ENCODE data around the gene BMP2K.

The BMP2K gene

DNA sequence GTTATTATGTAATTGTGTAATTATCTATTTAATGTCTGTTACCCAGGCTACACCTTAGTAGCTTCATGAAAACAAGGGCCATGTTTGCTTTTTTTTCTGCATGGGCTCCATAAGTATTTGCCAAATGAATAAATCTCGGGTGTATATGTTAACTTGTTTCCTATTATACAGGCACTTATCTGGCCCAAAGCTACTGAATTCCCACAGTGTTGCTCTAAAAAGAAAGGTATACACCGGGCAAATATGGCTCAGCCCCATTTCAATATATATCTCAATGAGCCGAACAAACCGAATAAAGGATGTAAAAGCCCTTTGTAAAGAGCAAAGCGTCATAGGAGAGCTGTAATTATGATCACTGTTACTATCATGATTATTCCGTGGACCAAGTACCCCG lies 162.3 kb downstream of the BMP2K start:
- no peak for DNase-seq

DNA sequence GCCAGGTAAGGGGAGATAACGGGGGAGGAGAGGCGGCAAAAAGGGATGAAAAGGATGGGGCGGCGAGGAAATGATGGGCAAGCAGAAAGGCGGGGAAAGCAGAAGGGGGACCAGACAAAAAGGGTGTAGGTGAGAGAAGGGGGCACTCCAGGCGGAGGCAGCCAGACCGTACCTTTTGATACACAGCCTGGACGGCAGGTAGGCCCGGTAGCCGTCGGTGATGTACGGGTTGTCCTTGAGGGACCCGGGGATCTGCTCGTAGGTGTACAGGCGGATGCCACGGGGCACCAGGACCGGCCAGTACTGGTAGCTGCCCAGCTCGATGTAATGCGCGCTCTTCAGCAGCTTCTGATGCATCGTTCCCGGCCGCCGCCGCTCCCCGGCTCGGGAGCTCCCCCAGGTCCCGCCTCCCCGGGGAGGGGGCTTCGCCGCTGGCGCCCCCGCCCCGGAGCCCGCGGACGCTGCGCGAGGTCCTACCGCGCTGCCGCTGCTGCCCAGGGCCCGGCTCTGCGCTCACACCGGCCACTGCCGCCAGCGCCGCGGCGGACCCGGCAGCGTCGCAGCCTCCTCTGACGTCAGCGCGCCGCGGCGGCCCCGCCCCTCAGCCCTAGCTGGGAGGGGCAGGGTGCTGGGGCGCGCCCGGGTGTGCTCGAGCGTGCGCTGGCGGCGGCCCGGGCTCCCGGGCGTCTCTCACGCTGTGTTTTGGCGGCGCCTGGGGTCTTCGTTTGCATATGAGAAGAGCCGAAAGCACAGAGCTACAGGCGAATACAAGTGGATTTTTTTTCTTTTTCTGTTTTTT lies 162.9 kb downstream of the BMP2K start, which contains the start of gene PAQR3:
TSS of gene PAQR3 (minus strand) at position 571 of the 799 bp plus-strand sequence. CDS start at position 357, 214 bp downstream.
- peak; percentile 87 for DNase-seq

- DNase-seq, result no peak
Measured at GRCh38 chr4:78939667-78940008, 163.5 kb downstream of the BMP2K start.

DNA sequence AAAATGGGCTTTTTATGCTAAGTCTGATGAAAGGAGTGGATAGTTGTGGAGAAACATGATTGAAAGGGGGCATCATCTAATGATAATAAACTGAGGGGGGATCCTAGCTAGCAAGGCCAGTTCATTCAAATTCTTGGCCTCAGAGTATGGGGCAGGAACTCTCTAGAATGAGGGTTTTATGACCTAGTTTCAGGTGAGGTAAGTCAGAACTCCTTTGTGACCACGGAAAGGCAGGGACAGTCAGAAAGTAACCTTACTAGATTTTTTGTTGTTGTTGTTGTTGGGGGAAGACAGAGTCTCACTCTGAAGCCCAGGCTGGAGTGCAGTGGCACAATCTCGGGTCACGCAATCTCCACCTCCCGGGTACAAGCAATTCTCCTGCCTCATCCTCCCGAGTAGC lies 164.6 kb downstream of the BMP2K start:
- no peak for DNase-seq

- DNase-seq, result no peak
Measured at GRCh38 chr4:78944381-78944780, 168.2 kb downstream of the BMP2K start.

GRCh38 chr4:78945651-78946179 lies 169.6 kb downstream of the BMP2K start:
- DNase-seq, result no peak

- DNase-seq, result no peak
Measured at GRCh38 chr4:78949735-78950134, 173.6 kb downstream of the BMP2K start.

GRCh38 chr4:78951862-78952472 lies 175.8 kb downstream of the BMP2K start:
- peak; percentile 21 for DNase-seq

DNA sequence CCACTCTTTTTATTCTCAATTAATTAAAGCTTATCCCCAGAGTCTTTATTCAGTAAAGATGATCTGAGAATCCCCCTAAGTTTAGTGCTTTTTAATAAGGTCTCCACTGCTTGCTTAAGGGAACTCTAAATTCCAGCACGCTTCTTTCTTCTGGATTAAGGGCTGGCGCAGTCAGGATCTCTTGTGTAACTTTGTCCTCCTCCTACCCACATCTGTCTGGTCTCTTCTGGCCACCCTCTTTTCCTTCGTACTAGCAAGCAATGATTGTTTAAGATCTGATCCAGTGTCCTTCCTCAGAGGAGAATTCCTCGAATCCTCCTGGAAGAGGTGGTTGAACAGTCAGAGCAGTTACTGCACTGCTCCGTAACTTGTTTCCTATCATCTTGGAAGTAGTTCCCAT lies 177.1 kb downstream of the BMP2K start:
- DNase-seq, result no peak

DNA sequence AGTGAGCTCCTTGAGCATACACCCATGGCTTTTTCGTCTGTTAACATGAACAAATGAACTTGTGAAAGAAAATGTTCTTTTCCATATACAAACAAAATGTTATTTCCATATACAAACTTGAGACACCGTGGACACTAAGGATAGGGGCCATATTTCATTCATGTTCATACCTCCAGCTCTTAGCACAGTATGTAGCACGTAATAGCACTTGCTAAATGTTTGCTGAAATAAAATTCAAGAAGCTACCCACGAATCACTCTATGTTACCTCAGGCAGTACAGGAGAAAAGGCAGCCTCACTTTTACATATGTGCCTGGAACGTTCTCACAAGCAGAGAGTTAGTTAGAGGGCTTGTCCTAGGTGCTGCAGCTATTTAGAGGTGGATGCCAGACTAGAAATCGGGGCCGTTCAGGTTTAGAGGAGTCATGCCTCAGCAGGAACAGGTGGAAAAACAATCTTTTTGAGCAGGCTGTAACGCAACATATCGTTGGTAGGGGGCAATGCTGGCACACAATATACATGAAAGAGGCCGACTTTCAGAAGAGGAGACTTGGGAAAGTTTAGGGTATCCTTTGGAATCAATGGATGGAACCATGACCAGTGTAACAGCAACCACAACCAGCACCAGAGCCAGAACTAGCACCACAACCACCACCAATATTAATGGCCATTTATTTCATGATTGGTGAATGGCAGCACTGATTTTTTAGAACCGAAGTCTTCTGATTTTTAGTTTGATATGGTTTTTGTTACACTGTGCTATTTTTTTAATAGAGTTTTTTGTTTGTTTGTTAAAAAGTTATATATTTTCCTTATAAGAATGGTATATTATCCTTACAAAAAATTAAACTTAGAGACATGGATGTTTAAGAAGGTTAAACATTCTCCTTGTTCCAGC lies 177.9 kb downstream of the BMP2K start:
- DNase-seq, result no peak

DNA sequence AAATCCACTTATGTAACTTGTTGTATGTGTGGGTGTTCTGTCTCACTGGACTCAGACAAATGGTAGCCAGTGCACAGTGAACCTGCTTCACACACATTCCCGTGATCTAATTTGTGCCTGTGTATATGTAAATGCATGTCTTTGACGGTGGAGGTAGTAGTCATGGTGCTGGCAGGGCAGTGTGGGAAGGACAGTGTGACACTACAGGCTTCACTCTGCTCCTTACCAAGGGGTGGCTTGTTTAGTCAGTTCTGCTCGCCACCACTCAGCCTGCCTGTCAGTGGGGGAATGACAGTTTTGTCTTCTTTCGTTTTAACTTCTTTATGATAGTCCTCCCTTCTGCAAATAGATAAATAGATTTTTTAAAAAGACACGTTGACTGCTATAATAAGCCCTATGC lies 180.8 kb downstream of the BMP2K start:
- DNase-seq, result no peak

GRCh38 chr4:78960926-78961325 lies 184.8 kb downstream of the BMP2K start:
- no peak for DNase-seq

All from activated CD8-positive, alpha-beta memory T cell treated with anti-CD3 and anti-CD28 coated beads, Interleukin-2, amount 50 U/mL, for 4 hours (primary cell).